Keratinocyte (primary cell): ENCODE results near the gene KAT7. TPM values are rescaled to one million over a fixed set of nuclear protein-coding genes. Genes with fewer than 3 reads are reported as not detected.

Experiments used
- DNase-seq: peaks from one replicate; pipeline ENCODE4 v3.0.0-alpha.2; 2011; ENCODE audit warnings: low read depth, missing footprints, low spot score
- FAIRE-seq: peaks from 2 replicates; lab custom pipeline; 2011; peaks lifted over from hg19 to GRCh38; lab: Jason Lieb, UNC
- H2AFZ ChIP-seq: 2 replicates; pipeline ENCODE4 v1.6.0; 2012; ENCODE audit warnings: low read length, control low read depth, inconsistent platforms; ENCODE audit not compliant: control insufficient read depth
- H3K27ac ChIP-seq: 2 replicates; pipeline ENCODE4 v1.5.1; 2011; ENCODE audit warnings: low read length; ENCODE audit not compliant: control insufficient read depth, insufficient read depth
- H3K27me3 ChIP-seq: 3 replicates; pipeline ENCODE4 v1.6.0; 2011; ENCODE audit warnings: low read length; ENCODE audit not compliant: control insufficient read depth, insufficient read depth; ENCODE audit errors: extremely low read depth
- H3K36me3 ChIP-seq, 2 experiments: 2 replicates in 1 of 2; 3 replicates in 1 of 2; pipeline ENCODE4 v1.5.1; 2011; ENCODE audit warnings: low read length in 2 of 2, mild to moderate bottlenecking in 1 of 2; ENCODE audit not compliant: control insufficient read depth in 2 of 2, insufficient read depth in 2 of 2; ENCODE audit errors: extremely low read depth in 1 of 2
- H3K4me1 ChIP-seq: 3 replicates; pipeline ENCODE4 v1.5.1; 2011; ENCODE audit warnings: low read length; ENCODE audit not compliant: control insufficient read depth, insufficient read depth; ENCODE audit errors: extremely low read depth
- H3K4me2 ChIP-seq: 3 replicates; pipeline ENCODE4 v1.6.0; 2011; ENCODE audit warnings: low read depth, low read length; ENCODE audit not compliant: control insufficient read depth, insufficient read depth; ENCODE audit errors: extremely low read depth
- H3K4me3 ChIP-seq, 3 experiments: fragments of 200-600 bp in 1 of 3; sonication (generic) in 1 of 3; 2 replicates in 2 of 3; 3 replicates in 1 of 3; pipeline ENCODE4 v1.5.1; 2011 to 2016; ENCODE audit warnings: low read length in 3 of 3, mild to moderate bottlenecking in 3 of 3, control low read depth in 2 of 3, inconsistent platforms in 1 of 3, low read depth in 1 of 3, mixed read lengths in 1 of 3, mixed run types in 1 of 3, moderate library complexity in 1 of 3; ENCODE audit not compliant: control insufficient read depth in 2 of 3, insufficient read depth in 2 of 3; ENCODE audit errors: extremely low read depth in 1 of 3
- H3K79me2 ChIP-seq: 2 replicates; pipeline ENCODE4 v1.6.0; 2012; ENCODE audit warnings: low read length; ENCODE audit not compliant: control insufficient read depth, insufficient read depth
- H3K9ac ChIP-seq: 3 replicates; pipeline ENCODE4 v1.6.0; 2011; ENCODE audit warnings: low read length; ENCODE audit not compliant: control insufficient read depth, insufficient read depth; ENCODE audit errors: extremely low read depth
- H3K9me1 ChIP-seq: 3 replicates; pipeline ENCODE4 v1.6.0; 2011; ENCODE audit warnings: low read length; ENCODE audit not compliant: control insufficient read depth, insufficient read depth; ENCODE audit errors: extremely low read depth
- H3K9me3 ChIP-seq: 2 replicates; pipeline ENCODE4 v1.5.1; 2012; ENCODE audit warnings: low read depth, low read length; ENCODE audit not compliant: control insufficient read depth
- H4K20me1 ChIP-seq: 3 replicates; pipeline ENCODE4 v1.6.0; 2011; ENCODE audit warnings: low read length; ENCODE audit not compliant: control insufficient read depth, insufficient read depth; ENCODE audit errors: extremely low read depth
- EZH2 ChIP-seq: IDR thresholded peaks from one replicate; pipeline ENCODE4 v1.6.1; 2012; ENCODE audit warnings: inconsistent platforms, mild to moderate bottlenecking, low read length, moderate library complexity
- dilution Hi-C: fragments of 300-500 bp; cut with MboI; formaldehyde crosslinking; loops from one replicate; pipeline ENCODE4 v1.7.0; 2020; ENCODE audit warnings: low sequenced_read_pairs; ENCODE audit not compliant: extremely low pct_ligation_motif_present
- polyA plus RNA-seq, 5 experiments: library from polyadenylated mRNA; depleted of rRNA in 3 of 5; stranded (reverse) in 3 of 5; stranded (forward) in 1 of 5; unstranded in 1 of 5; fragments of >200 nt; gene quantifications; 1 replicate in 1 of 5; 2 replicates in 3 of 5; 3 replicates in 1 of 5; pipeline versions ENCODE4 v1.2.1 to v1.2.3, GENCODE V29; 2011 to 2012; ENCODE audit warnings: missing spikeins in 2 of 5, low read depth in 1 of 5, low replicate concordance in 1 of 5
- TF ChIP-seq, protein P1 (sequence below), 3 experiments: IDR thresholded peaks in 1 of 3; conservative IDR thresholded peaks in 1 of 3; optimal IDR thresholded peaks in 1 of 3; 2 replicates in 2 of 3; 3 replicates in 1 of 3; pipeline versions ENCODE3 to v1.5.1; 2011; ENCODE audit warnings: low read length in 3 of 3, mild to moderate bottlenecking in 3 of 3, moderate library complexity in 2 of 3, control low read depth in 1 of 3, inconsistent platforms in 1 of 3; ENCODE audit not compliant: insufficient read depth in 2 of 3; ENCODE audit errors: extremely low read depth in 1 of 3

KAT7 gene
- polyA plus RNA-seq, 1 donor (not counting 4 experiments of a cell fraction or from before 2014, with no cell fraction given) = 19.7 TPM

DNA sequence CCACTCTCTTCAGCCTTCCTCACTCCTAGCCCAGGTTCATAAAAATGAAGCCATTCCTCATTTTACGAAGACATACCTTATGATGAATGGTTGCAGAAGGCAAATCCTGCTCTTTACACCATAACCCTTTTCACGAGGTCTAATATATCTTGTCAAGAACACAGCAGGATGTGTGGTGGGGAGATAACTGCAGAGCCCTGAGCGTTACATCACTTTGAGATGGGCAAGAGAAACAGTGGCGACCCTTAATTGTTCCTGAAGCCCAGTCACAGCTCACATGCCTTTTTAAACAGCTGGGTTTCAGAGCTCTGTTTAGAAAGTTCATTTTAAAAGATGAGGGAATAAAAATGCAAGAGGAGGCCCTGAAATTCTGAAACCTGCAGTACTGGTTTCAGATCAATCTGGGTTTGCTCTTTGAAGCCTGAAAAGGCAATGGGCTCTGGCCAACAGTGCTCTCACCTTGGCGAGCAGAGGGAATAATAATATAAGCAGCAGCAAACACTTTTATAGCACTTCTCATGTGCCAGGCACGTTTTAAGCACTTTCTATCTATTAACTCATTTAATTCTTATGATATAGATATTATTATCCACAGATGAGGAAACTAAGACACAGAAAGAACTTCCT, 27.4 kb upstream of the KAT7 start:
- Histone ChIP-seq H3K79me2 (no peaks in the 10 kb centered on the region), H3K36me3 (no peaks in the 10 kb centered on the region), H3K4me1 (peaks cover 16% of the 10 kb centered on the region), H3K9me1 (no peaks in the 10 kb centered on the region), H2AFZ (no peak overlapping the region), H3K4me2 (no peak overlapping the region), H3K9me3 (no peaks in the 10 kb centered on the region), H4K20me1 (no peaks in the 10 kb centered on the region), H3K4me3 (no peak overlapping the region), H3K27me3 (no peaks in the 10 kb centered on the region), H3K9ac (no peak overlapping the region), H3K27ac (no peak overlapping the region)
- no peak for DNase-seq
- FAIRE-seq = no peak
- dilution Hi-C loops = no loop called here
- no peak for TF ChIP-seq EZH2
- TF ChIP-seq, protein P1, sequence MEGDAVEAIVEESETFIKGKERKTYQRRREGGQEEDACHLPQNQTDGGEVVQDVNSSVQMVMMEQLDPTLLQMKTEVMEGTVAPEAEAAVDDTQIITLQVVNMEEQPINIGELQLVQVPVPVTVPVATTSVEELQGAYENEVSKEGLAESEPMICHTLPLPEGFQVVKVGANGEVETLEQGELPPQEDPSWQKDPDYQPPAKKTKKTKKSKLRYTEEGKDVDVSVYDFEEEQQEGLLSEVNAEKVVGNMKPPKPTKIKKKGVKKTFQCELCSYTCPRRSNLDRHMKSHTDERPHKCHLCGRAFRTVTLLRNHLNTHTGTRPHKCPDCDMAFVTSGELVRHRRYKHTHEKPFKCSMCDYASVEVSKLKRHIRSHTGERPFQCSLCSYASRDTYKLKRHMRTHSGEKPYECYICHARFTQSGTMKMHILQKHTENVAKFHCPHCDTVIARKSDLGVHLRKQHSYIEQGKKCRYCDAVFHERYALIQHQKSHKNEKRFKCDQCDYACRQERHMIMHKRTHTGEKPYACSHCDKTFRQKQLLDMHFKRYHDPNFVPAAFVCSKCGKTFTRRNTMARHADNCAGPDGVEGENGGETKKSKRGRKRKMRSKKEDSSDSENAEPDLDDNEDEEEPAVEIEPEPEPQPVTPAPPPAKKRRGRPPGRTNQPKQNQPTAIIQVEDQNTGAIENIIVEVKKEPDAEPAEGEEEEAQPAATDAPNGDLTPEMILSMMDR (optimal IDR thresholded peaks at IDR 0.05 in 1 of 3, IDR thresholded peaks at IDR 0.05 in 1 of 3, conservative IDR thresholded peaks at IDR 0.05 in 1 of 3; ENCODE audit: extremely low read depth in 1 of 3, insufficient read depth in 2 of 3, low read length in 3 of 3) = no peak

DNA sequence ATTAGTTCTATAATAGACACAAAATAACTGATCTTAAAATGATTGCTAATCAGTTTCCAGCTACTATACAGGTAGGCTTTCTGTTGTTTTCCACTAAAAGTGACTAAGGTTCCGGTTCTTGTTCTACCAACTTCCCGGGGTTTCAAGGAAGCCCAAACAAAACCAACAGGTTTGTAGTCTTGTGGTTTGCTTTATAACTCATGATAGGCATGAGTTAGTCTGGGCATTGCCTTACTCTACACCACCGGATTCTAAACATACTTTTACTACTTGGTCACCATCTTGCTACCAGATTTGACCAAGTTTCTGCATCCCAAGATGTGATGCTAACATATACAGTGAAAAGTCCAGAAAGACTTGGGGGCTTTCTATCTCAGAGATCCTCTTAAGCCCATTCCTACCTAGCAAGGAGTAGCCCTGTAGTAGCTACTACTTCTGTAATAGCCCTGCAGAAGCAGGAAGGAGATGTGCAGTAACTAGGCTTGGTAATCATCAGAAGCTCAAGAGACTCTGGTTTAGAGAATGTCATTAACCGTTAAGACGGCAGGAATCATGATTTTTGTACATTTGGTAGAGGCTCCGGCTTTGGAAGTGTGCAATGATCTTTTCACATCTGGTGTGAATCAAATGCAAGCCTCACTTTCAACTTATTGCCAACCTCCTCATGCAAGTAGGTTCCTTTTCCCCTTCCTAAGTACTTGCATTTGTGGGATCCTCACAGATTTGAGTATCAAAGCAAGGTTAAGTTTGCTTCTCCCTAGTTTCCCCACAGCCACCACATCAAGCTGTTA, 26.1 kb upstream of the KAT7 start:
- H3K36me3 ChIP-seq = no peaks in the 10 kb centered on the region
- H3K4me3 ChIP-seq = peak overlapping the region in 2 of 3 experiments; percentile 72 to 78
- H3K9me3 ChIP-seq = no peaks in the 10 kb centered on the region
- no peak overlapping the region for H3K9ac ChIP-seq
- no peak overlapping the region for H2AFZ ChIP-seq
- peak overlapping the region; percentile 72 for H3K4me2 ChIP-seq
- H3K27me3 ChIP-seq = no peaks in the 10 kb centered on the region
- H4K20me1 ChIP-seq = no peaks in the 10 kb centered on the region
- H3K9me1 ChIP-seq = no peaks in the 10 kb centered on the region
- TF ChIP-seq EZH2 = no peak
- TF ChIP-seq, protein P1 (optimal IDR thresholded peaks at IDR 0.05 in 1 of 3, IDR thresholded peaks at IDR 0.05 in 1 of 3, conservative IDR thresholded peaks at IDR 0.05 in 1 of 3; ENCODE audit: extremely low read depth in 1 of 3, insufficient read depth in 2 of 3, low read length in 3 of 3) = no peak
- DNase-seq (no peak), FAIRE-seq (peak; percentile 26)
- no peak overlapping the region for H3K27ac ChIP-seq
- no peaks in the 10 kb centered on the region for H3K79me2 ChIP-seq
- dilution Hi-C loops = no loop called here
- peaks cover 16% of the 10 kb centered on the region for H3K4me1 ChIP-seq
